Left colon (tissue), 2 donors: ENCODE measurements around the gene LILRA6. TPM values are rescaled to one million over a fixed set of nuclear protein-coding genes. Genes with fewer than 3 reads are reported as not detected.
"Not testable (repeated sequence)": the region's sequence is repeated elsewhere in the genome, so short reads cannot be mapped to it uniquely, and the experiment has no call there.

Experiments
- ATAC-seq: fragments of 200-7000 bp; cut with Tn5 transposase; one replicate; pipeline ENCODE4 v1.9.1; 2020; ENCODE audit warnings: mild to moderate bottlenecking, moderate library complexity
- DNase-seq, 2 donors: peaks; one replicate each; pipeline ENCODE4 v3.0.0-alpha.2; 2020
- intact Hi-C, 2 donors: fragments of 100-400 bp; cut with DNase I in 1 of 2; cut with micrococcal nuclease in 1 of 2; formaldehyde crosslinking; loops; one replicate each; pipeline versions ENCODE4 v1.11.2 to v1.14.0; 2022; cut with DNase I, micrococcal nuclease
- long read RNA-seq: library from polyadenylated mRNA; unstranded; transcript quantifications from one replicate; pipeline ENCODE4 v2.0.0, GENCODE V29; 2021
- total RNA-seq, 2 donors: library from RNA; stranded (reverse); fragmentation: NEBNext Ultra II Directional; extraction: Animal tissue kit (Norgen Biotek cat#: 25700); gene quantifications; one replicate each; pipeline ENCODE4 v1.2.1, GENCODE V29; 2021
- donor health status: DM: no; HTN: no; CAD: no.
- donor health status: DM: yes; HTN: yes; CAD: no.

The LILRA6 gene
- 1 to 10 TPM in 1 of 2 donors, under 1 TPM in 1; 0.55 to 1.1 TPM for total RNA-seq
- long read RNA-seq, partial matches to known transcripts: 0 of 1 reads
- long read RNA-seq, other reads (novel, unspliced or antisense): 1 of 1 reads

- ATAC-seq, intact Hi-C loops, DNase-seq: not testable (repeated sequence)
These were observed at the start of gene LILRA6 for GRCh38 chr19:54242646-54243045. LILRA6 (minus strand) TSS chr19:54242790.

DNA sequence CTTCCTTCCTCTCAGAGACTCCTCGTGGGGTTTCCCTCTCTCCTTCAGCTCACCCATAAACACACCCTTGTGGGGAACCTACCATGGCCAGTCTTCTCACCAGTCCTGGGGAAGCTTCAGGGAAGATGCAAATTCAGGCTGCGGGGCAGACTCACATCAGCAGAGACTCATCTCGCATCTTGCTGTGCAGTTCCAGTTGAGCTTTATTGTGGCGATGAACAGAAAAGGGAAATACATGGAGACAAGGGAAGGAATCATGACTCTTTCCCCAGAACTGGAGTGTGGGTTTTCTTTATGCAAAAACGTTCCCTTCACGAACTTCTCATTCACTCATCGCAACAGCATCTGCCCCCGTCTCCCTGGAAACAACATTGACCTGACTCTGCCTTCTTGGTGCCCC is 46.6 kb upstream of the LILRA6 start:
- DNase-seq, ATAC-seq, intact Hi-C loops: not testable (repeated sequence)

DNA sequence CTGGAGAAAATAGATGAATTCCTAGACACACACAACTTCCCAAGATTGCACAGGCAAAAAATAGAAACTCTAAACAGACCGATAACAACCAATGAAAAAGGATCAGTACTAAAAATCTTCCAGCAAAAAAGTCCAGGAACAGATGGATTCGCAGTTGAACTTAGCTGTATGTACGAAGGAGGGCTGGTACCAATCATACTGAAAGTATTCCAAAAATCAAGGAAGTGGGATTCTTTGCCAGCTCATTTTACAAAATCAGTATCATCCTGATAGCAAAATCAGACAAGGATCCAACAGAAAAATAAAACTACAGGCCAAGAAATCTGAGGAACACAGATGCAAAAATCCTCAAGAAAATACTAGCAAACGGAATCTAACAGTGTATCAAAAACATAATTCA is 44.9 kb upstream of the LILRA6 start:
- intact Hi-C loops: no loop called here

GRCh38 chr19:54286283-54286682 is 43.7 kb upstream of the LILRA6 start:
- intact Hi-C loops, DNase-seq, ATAC-seq: not testable (repeated sequence)

More for the DNA sequence above, 44.9 kb upstream of the LILRA6 start:
- ATAC-seq: no peak
- DNase-seq: no peak

DNA sequence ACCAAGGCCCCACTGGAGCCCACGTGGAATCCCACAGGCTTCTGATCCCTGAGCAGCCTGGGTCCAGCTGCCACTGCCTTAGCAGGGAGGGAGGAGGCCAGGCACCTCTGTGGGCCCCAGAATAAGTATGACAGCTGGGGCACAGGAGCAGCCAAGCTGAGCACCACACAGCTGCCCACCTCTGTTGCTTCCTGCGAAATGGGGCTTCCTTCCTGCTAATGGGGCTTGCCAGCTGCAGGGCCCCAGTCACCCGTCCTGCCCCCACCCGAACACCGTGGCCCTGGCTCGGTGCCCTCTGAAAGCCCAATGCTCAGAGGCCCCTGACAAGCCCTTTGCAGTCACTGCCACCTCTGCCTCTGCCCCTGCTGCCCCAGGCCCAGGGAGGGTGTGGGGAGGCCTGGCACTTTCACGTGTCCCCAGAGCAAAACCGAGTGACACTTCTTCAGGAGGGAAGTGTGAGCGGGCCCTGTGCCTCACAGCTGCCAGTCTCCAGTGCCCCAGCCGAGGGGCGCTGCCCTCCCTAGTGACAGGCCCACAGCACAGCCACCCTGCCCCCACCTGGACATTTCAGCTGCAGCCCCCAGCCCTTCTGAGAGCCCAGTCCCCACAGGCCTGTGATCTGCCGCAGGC is 43.0 kb upstream of the LILRA6 start:
- intact Hi-C loops, DNase-seq, ATAC-seq: not testable (repeated sequence)

DNA sequence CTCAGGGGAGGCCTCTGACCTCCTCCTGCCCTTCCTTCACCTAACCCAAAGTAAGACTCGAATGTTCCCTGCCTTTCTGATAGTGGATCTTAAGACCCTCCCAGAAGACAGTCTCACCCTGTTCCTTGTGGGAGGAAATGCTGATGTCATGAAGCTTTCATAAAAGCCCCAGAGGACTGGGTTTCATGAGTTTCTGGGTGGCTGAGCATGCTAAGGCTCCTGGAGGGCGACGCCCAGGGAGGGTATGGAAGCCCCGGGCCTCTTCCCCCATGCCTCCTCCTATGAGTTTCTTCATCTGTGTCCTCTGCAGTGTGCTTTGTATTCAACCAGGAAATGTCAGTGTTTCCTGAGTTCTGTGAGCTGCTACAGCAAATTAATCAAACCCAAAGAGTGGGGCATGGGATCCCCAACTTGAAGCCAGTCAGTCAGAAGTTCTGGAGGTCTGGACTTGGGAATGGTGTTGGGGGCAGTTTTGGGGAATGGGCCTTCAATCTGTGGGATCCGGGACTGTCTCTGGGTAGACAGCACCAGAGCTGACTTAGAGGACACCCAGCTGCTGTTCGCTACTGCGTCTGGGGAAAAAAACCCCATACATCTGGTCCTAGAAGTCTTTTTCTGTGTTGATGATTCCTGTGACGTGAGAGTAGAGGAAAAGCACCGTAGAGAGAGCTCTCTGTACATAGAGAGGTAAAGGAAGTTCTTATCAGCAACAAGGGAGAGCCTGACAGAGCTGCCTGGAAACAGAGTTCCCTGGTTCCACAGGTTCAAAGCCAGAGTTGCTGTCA is 40.3 kb upstream of the LILRA6 start:
- no peak for ATAC-seq
- intact Hi-C loops: no loop called here
- DNase-seq: no peak

GRCh38 chr19:54281729-54282075 is 39.1 kb upstream of the LILRA6 start:
- intact Hi-C loops, DNase-seq, ATAC-seq: not testable (repeated sequence)

DNA sequence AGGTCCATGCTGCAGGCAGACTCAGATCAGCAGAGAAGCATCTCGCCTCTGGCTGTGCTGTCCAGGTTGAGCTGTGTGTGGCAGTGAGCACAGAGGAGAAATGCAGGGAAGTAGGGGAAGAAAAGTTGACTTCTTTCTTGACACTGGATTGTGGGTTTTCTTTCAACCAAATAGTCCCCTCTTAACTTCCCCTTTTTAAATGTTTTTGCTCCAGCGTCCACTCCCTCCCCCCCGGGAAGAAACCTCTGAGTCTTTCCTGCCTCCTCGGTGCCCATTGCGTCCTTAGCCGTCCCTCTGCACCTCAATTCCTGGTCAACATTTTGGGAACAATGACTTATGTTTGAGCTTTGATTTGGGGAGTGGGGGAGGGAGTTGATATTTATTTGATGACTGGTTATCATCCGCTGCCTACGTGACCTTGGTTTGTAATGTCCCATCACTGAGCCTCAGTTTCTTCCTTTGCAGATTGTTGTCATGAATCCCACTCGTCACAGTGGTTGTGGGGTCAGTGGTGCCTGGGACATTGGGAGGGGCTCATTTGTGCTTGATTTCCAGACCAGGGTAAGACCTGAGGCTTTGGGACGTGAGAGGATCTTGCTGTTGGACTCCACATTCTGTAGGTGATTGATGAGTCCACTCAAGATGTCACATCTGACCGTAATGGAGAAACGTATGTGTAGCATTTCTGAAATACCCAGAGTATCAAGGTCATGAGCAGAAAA is 38.6 kb upstream of the LILRA6 start, which contains the start of gene LILRB2:
Gene LILRB2 (minus strand): TSS at position 104 of the 722 bp plus-strand sequence. CDS start 614 bp downstream, outside the sequence.
- ATAC-seq: no peak
- DNase-seq: no peak
- intact Hi-C loops: no loop called here

GRCh38 chr19:54280441-54280840 is 37.9 kb upstream of the LILRA6 start:
- ATAC-seq, intact Hi-C loops, DNase-seq: not testable (repeated sequence)

GRCh38 chr19:54280025-54280424 is 37.4 kb upstream of the LILRA6 start:
- DNase-seq, ATAC-seq, intact Hi-C loops: not testable (repeated sequence)

- DNase-seq (no peak), ATAC-seq (no peak)
- intact Hi-C loops: no loop called here
These were observed 36.9 kb upstream of the LILRA6 start for GRCh38 chr19:54279406-54279962.

DNA sequence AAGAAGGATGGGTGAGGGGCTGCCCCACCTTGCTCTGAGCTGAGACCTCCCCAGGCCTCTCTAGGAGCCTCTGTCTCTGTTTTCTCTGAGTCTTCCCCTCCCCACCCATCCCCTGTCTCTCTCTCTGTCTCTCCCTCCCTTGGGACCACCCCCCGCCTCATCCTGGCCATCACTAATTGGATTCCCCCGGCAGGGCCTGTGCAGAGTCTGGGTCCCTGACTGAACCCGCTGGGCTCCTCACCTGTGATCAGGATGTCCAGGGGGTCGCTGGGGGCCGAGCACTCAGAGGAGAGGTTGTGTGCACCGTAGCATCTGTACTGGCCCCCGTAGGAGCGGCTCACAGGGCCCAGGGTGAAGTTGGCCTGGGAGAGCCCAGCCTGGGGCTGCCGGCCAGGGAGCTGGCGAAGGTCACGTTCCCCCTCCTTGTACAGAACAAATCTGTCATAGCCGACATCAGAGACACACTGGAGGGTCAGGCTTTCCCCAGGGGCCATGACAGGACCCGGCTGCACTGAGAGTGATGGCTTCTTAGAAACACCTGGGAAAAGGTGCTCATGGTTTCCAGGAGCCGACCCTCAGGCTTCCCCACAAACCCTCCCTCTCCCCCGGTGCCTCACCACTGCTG is 36.1 kb upstream of the LILRA6 start:
- ATAC-seq, DNase-seq, intact Hi-C loops: not testable (repeated sequence)

DNA sequence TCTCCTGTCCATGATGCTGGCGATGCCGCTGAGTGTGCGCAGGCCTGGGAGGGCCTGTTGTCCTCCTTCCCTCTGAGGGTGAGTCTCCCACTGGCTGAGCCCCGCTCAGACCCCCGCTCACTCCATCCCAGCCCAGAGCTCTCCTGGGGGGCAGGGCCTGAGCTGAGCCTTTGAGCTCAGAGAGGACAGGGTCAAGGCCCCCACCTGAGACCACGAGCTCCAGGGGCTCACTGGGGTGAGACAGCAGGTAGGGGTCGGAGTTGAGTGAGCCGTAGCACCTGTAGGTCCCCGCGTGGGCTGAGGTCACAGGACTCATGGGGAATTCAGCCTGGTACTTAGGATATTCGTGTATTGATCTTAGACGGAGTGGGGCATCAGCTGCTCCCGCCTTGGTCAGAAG is 35.5 kb upstream of the LILRA6 start:
- intact Hi-C loops, ATAC-seq, DNase-seq: not testable (repeated sequence)

DNA sequence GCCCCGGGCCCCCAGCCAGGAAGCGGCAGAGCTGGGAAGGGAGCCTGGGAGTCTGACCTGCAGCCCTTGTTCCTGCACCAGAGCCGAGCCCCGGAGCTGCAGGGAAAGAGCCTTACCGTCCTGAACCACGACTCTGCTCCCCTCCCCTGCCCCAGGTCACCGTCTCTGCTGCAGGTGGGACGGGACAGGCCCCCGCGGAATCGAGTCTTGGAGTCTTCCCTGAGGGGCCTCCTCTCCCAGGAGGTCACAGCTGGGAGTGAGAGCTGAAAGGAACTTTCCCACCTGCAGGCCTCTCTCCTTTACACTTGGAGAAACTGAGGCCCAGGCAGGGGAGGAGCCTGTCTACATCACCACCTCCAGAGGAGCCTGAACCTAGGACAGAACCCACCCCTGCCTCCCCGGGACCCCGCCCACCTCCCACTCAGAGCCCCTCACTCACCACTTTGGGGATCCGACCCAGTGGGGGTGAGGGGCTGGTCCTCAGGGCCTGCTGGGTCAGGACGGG is 34.6 kb upstream of the LILRA6 start:
- DNase-seq, ATAC-seq, intact Hi-C loops: not testable (repeated sequence)

GRCh38 chr19:54275951-54276350 is 33.4 kb upstream of the LILRA6 start:
- DNase-seq (no peak), ATAC-seq (no peak)
- intact Hi-C loops: no loop called here

- ATAC-seq, intact Hi-C loops, DNase-seq: not testable (repeated sequence)
These were observed 31.9 kb upstream of the LILRA6 start for GRCh38 chr19:54274516-54274915.

DNA sequence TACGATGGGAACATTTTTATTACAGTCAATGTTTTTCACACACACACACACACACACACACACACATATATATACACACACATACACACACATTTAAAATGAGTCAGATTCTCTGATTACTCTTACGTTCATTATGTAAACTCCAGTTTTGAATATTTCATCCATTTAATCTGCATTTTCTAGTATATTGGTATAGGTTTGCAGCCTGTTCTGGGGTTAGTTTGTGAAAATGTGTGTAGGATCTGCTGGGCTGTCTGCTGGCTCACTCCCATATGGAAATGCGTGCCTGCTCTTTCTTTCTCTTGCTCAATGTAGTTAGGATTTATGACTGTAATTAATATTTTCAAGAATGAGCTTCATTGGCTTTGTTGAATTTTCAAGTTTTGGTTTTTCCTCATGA is 31.2 kb upstream of the LILRA6 start:
- intact Hi-C loops: no loop called here
- DNase-seq (no peak), ATAC-seq (no peak)

DNA sequence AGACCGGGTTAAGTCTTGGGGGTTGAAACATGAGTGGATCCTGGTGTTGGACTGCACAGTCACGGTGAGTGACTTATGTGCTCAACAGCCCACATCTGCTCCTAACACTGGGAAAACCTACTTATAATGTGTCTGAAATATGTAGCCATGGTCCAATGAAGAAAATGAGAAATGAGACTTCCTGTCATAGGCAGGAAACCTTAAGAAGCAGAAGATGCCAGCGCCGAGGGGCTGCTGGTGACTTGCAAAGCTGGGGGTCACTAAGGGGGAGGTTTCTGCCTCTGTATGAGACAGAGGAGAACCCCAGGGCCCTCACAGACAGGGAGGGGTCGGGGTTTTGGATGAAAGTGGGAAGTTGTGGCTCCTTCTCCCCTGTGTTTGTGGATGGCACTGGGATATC is 29.6 kb upstream of the LILRA6 start:
- DNase-seq, ATAC-seq, intact Hi-C loops: not testable (repeated sequence)
